B cell (primary cell): Measurements from ENCODE around the gene NANOS3.

ENCODE experiments used
- CTCF ChIP-seq: fragments of 200-600 bp; IDR thresholded peaks from one replicate; pipeline ENCODE4 v1.8.0; 2022; ENCODE audit warnings: antibody characterized with exemption, mild to moderate bottlenecking
- EZH2 ChIP-seq: IDR thresholded peaks from 2 replicates; pipeline ENCODE4 v1.6.1; 2012; ENCODE audit warnings: borderline replicate concordance, low read depth, mild to moderate bottlenecking, moderate library complexity, low read length; ENCODE audit not compliant: insufficient read depth, poor library complexity, severe bottlenecking

- no peak for TF ChIP-seq CTCF
- TF ChIP-seq EZH2: no peak
Observed at GRCh38 chr19:13842291-13843103, 34.4 kb upstream of the NANOS3 start.
